ENCODE data around the gene WDR43.

WDR43 gene

DNA sequence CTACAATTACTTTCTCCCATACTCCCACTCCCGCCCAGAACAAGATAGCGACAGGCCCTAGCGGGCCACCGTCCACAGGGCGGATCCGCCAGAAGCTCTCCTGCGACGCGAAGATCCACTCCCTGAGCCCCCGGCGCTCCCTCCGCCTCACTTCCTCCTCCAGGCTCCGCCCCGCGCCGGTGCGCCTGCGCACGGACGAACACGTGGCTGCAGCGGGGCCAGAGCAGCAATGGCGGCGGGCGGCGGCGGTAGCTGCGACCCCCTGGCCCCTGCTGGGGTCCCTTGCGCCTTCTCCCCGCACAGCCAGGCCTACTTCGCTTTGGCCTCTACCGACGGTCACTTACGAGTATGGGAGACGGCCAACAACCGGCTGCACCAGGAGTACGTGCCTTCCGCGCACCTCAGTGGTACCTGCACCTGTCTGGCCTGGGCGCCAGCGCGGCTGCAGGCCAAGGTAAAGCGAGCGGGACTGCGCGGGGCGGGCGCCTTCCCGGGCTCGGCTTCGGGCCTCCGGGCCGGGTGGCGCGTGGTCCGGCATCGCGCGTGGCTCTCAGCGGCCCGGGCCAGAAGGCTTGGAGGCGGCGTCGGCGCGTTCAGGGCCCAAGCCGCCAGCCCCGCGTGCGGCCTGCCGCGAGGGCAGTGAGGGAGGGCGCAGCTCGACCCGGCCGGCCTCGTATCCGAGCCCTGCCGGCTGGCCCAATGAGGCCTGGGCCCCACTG is at the start of gene WDR43:
TSS of gene WDR43 (plus strand) at position 198 of the 719 bp plus-strand sequence. CDS start at position 230, 32 bp downstream.
- peak; percentile 94 to 96 for DNase-seq (ENCODE audit: low read depth in 2 of 2)

GRCh38 chr2:28855193-28855592 is 39.3 kb upstream of the WDR43 start:
- DNase-seq (ENCODE audit: low read depth in 2 of 2): no peak

- no peak for DNase-seq (ENCODE audit: low read depth in 2 of 2)
Measured at GRCh38 chr2:28855977-28856376, 38.5 kb upstream of the WDR43 start.

DNA sequence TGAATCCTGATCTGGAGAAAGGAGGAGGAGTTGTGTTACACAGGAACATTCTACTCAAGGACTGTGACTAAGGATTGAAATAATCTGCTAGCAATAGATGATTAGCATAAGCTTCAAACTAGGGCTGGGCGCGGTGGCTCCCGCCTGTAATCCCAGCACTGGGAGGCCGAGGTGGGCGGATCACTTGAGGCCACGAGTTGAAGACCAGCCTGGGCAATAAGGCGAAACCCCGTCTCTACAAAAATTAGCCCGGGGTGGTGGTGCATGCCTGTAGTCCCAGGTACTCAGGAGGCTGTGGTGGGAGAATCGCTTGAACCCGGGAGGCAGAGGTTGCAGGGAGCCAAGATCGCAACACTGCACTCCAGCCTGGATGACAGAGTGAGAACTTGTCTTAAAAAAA is 25.9 kb upstream of the WDR43 start:
- DNase-seq (ENCODE audit: low read depth in 2 of 2): no peak

GRCh38 chr2:28869494-28870145 is 24.8 kb upstream of the WDR43 start:
- no peak for DNase-seq (ENCODE audit: low read depth in 2 of 2)

- peak; percentile 94 to 96 for DNase-seq (ENCODE audit: low read depth in 2 of 2)
Measured at GRCh38 chr2:28870146-28870891, 24.1 kb upstream of the WDR43 start, which contains the start of gene TRMT61B. Gene TRMT61B, minus strand, starts transcription at chr2:28870309. Its CDS starts 32 bp downstream, at chr2:28870277.

GRCh38 chr2:28871620-28872019 is 22.8 kb upstream of the WDR43 start:
- no peak for DNase-seq (ENCODE audit: low read depth in 2 of 2)

DNA sequence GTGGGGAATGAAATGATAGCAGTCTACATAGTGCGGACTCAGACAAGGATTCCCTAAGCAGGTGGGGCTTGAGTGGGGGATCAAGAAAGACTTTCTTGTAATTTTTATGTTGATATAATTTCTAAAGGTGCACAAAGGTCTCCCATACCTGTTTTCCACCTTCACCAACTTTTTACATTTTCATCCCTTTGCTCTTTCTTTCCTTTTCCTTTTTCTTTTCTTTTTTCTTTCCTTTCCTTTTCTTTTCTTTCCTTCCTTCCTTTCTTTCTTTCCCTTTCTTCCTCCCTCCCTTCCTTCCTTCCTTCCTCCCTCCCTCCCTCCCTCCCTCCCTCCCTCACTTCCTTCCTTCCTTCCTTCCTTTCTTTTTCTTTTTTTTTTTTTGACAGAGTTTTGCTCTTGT is 14.3 kb upstream of the WDR43 start:
- no peak for DNase-seq (ENCODE audit: low read depth in 2 of 2)

- no peak for DNase-seq (ENCODE audit: low read depth in 2 of 2)
Measured at GRCh38 chr2:28893488-28893887, 979 bp upstream of the WDR43 start.

- DNase-seq (ENCODE audit: low read depth in 2 of 2): peak; percentile 15
Measured at GRCh38 chr2:28895189-28895893, 874 bp downstream of the WDR43 start.

GRCh38 chr2:28896906-28897305 is 2.4 kb downstream of the WDR43 start:
- DNase-seq (ENCODE audit: low read depth in 2 of 2): no peak

DNA sequence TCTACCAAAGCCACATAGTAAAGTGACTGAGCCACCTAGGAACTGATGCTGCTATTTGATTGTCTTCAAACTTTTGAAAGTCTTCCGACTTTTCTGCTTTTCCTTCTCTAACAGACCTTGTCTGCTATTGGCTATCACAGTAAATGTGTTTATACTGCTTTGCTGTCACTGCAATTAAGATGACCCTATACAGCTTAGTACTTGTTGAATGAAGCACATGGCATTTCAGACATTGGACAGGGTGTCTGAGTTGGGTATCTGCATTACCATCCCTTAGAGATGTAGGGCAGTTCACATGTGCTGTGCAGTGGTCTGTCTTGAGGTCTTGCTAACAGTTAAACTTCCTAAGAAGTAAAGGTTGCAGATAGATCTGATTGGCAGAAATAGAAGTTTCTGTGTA is 3.6 kb downstream of the WDR43 start:
- DNase-seq (ENCODE audit: low read depth in 2 of 2): no peak

DNA sequence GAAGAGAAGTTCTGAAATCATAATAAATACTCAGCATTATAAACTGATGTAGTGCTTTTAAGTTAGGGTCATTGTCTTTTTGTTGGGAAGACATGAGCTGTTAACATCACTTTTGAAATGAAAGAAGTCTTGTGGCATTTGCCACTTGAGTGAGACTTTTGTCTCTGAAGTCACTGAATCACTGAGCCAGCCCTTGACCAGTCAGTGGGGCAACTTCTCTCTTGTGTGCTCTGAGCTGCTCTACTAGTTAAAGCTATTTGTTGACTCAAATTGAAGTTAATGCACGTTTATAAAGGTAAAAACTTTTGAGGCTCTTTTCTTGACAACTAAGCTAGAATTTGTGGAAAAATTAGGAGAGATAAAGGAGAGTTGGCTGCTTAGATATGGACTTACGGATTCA is 6.7 kb downstream of the WDR43 start:
- no peak for DNase-seq (ENCODE audit: low read depth in 2 of 2)

DNA sequence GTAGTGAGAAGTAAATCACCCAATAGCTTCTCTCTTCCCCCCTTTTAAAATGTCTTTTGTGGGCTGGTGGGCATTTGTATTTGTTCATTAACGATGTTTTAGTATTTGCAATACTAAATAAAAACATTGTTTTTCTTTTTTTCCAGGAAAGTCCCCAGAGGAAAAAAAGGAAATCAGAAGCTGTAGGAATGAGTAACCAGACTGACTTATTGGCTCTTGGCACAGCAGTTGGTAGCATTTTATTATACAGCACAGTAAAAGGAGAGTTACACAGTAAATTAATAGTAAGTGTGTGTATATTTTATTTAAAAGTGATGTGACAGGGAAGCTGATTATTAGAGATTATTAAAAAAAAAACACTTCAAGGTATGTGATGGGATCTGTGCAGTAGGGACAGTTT is 7.4 kb downstream of the WDR43 start:
- DNase-seq (ENCODE audit: low read depth in 2 of 2): no peak

GRCh38 chr2:28902584-28902983 is 8.1 kb downstream of the WDR43 start:
- DNase-seq (ENCODE audit: low read depth in 2 of 2): no peak

GRCh38 chr2:28904295-28904694 is 9.8 kb downstream of the WDR43 start:
- no peak for DNase-seq (ENCODE audit: low read depth in 2 of 2)

- no peak for DNase-seq (ENCODE audit: low read depth in 2 of 2)
Measured at GRCh38 chr2:28904802-28905457, 10.5 kb downstream of the WDR43 start.

GRCh38 chr2:28905533-28905932 is 11.1 kb downstream of the WDR43 start:
- DNase-seq (ENCODE audit: low read depth in 2 of 2): no peak

GRCh38 chr2:28906376-28906775 is 11.9 kb downstream of the WDR43 start:
- DNase-seq (ENCODE audit: low read depth in 2 of 2): no peak

DNA sequence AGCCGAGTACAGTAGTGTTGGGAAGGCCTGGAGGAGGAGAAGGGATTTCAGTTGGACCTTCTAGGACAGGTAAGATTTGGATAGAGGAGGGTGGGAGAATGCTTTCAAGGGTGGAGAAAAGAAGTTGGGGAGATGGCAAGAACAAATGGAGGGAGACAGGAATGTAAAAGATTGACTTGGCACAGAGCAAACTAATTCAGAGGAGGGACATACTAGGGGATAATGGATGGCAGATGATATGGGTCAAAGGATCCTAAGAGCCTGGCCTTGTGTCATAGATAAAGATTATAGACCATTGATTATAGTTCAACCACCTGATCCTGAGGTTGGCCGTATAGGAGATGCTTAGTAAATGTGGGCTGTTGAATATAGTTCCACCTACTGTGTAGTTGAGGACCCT is 12.4 kb downstream of the WDR43 start:
- DNase-seq (ENCODE audit: low read depth in 2 of 2): no peak

- DNase-seq (ENCODE audit: low read depth in 2 of 2): no peak
Measured at GRCh38 chr2:28908172-28908571, 13.7 kb downstream of the WDR43 start.

Data from activated CD8-positive, alpha-beta memory T cell treated with anti-CD3 and anti-CD28 coated beads for 4 hours (primary cell).